Activated naive CD8-positive, alpha-beta T cell treated with anti-CD3 and anti-CD28 coated beads, Interleukin-2, amount 10 ng/mL, durations not matched to agents 7 days and 5 days (primary cell): ENCODE measurements around the gene STX8. TPM values are rescaled to one million over a fixed set of nuclear protein-coding genes. Genes with fewer than 3 reads are reported as not detected.

Experiments used
- ATAC-seq: fragments of 150-1000 bp; cut with Tn5 transposase; one replicate; pipeline ENCODE4 v1.10.0; 2021; ENCODE audit warnings: low read depth, moderate library complexity
- POLR2A ChIA-PET: fragments of 350-600 bp; sonication (Branson Sonifier 250); formaldehyde crosslinking; loops from one replicate; lab custom pipeline; 2021; ENCODE audit warnings: antibody characterized with exemption; lab: Charles Lee
- DNase-seq: peaks from one replicate; pipeline ENCODE4 v3.0.0; 2021
- H3K27ac Mint-ChIP-seq: one replicate; pipeline ENCODE4 v1.8.0; 2022; ENCODE audit warnings: mild to moderate bottlenecking, mixed read lengths
- H3K27me3 Mint-ChIP-seq: one replicate; pipeline ENCODE4 v1.8.0; 2022; ENCODE audit warnings: mild to moderate bottlenecking, moderate library complexity, mixed read lengths
- H3K36me3 Mint-ChIP-seq: one replicate; pipeline ENCODE4 v1.8.0; 2021; ENCODE audit warnings: mild to moderate bottlenecking, mixed read lengths
- H3K4me1 Mint-ChIP-seq: one replicate; pipeline ENCODE4 v1.8.0; 2021; ENCODE audit warnings: mixed read lengths
- H3K4me3 Mint-ChIP-seq: one replicate; pipeline ENCODE4 v1.8.0; 2022; ENCODE audit warnings: mild to moderate bottlenecking, moderate library complexity, mixed read lengths
- H3K9me3 Mint-ChIP-seq: one replicate; pipeline ENCODE4 v1.8.0; 2021; ENCODE audit warnings: mixed read lengths
- total RNA-seq, 2 experiments: library from RNA; stranded (reverse); gene quantifications; one replicate each; pipeline ENCODE4 v1.2.3, GENCODE V29; 2021

The STX8 gene
- total RNA-seq, 2 experiments from 2014 or later: 62.6 to 68.9 TPM

DNA sequence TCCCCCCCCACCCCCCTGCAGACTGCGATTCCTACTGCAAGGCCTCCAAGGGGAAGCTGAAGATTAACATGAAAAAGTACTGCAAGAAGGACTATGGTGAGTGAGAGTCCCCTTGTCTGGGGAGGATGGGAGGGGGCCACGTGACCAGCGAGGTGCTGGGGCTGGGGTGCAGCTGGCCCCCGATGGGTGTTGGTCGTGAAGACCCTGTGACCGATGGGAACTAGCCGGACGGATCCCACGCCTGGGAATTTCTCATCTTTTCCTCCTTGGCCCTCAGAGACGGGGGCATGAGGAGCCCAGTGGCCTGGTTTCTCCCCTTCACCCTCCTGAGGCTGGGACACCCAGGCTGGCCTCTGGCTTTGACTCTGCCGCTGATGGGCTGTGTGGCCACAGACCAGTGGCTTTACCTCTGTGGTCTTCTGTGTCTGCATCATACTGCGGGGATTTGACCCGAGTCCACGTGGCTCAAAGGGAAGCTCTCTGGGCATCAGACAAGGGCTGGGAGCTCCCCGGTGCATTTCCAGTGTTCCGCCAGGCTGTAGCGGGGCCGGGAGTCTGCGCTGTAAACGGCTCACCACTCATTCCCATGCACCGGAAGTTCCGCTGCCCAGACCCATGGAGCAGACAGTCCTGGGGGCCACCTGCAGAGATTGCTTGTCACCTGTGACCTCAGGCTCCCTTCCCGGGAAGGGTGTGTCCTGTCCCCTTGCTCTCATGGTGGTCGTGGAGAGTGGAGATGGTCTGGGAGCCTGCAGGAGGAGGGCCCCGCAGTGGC lies 354.3 kb downstream of the STX8 start:
- no peaks in the 10 kb centered on the region for H3K27me3 Mint-ChIP-seq
- DNase-seq (no peak), ATAC-seq (no peak)
- POLR2A ChIA-PET: no interaction called here
- no peaks in the 10 kb centered on the region for H3K4me1 Mint-ChIP-seq
- H3K36me3 Mint-ChIP-seq: no peaks in the 10 kb centered on the region
- H3K4me3 Mint-ChIP-seq: no peak overlapping the region
- no peak overlapping the region for H3K27ac Mint-ChIP-seq
- peaks cover 4% of the 10 kb centered on the region for H3K9me3 Mint-ChIP-seq

- ATAC-seq (no peak), DNase-seq (no peak)
- Mint-ChIP-seq H3K9me3 (peaks cover 10% of the 10 kb centered on the region), H3K27me3 (no peaks in the 10 kb centered on the region), H3K27ac (no peak overlapping the region), H3K4me1 (no peaks in the 10 kb centered on the region), H3K4me3 (no peak overlapping the region), H3K36me3 (peaks cover 3% of the 10 kb centered on the region)
- POLR2A ChIA-PET: no interaction called here
Measured at GRCh38 chr17:9220398-9221146, 355.0 kb downstream of the STX8 start.

DNA sequence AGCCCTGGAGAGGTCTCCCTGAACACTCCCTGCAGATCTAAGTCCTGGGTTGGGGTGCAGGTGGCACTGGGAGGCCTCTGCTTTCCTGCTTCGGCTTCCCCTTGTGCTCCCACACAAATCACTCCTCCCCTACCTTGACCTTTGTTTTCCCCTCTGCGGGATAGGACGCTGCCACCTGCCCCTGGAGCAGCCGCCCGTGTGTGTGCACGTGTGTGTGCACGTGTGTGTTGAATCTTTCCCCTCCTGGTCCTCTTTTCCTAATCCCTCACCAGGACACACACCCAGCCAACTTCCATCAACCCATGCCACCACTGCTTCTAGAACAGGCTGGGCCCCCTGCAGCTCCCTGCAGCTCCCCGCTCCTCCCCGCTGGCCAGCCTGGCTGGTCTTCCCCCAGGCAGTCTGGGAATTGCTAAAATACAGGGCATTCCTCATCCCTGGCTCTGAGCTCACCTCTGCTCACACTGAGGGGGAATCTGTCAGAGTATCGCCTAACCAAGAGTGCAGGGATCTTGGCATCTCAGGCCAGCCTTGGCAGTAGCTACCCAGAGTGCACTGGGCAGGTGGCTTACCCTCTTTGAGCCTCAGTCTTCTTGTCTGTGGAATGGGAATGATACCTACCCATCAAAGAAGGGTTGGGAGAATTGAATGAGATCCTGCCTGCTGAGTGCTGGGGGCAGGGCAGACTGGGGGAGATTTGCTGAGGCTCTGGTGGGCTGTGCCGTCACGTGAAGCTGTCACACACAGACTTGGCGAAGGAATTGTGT lies 355.8 kb downstream of the STX8 start:
- H3K4me3 Mint-ChIP-seq: no peak overlapping the region
- peaks cover 3% of the 10 kb centered on the region for H3K36me3 Mint-ChIP-seq
- POLR2A ChIA-PET: no interaction called here
- DNase-seq: no peak
- peaks cover 14% of the 10 kb centered on the region for H3K9me3 Mint-ChIP-seq
- H3K27ac Mint-ChIP-seq: no peak overlapping the region
- H3K27me3 Mint-ChIP-seq: no peaks in the 10 kb centered on the region
- ATAC-seq: no peak
- H3K4me1 Mint-ChIP-seq: no peaks in the 10 kb centered on the region

GRCh38 chr17:9218911-9219310 lies 356.7 kb downstream of the STX8 start:
- no peak for DNase-seq
- Mint-ChIP-seq H3K4me3 (no peak overlapping the region), H3K27ac (no peak overlapping the region), H3K36me3 (peaks cover 3% of the 10 kb centered on the region), H3K9me3 (peaks cover 16% of the 10 kb centered on the region), H3K27me3 (no peaks in the 10 kb centered on the region), H3K4me1 (no peaks in the 10 kb centered on the region)
- ATAC-seq: no peak
- POLR2A ChIA-PET: no interaction called here

- peaks cover 3% of the 10 kb centered on the region for H3K27me3 Mint-ChIP-seq
Measured at GRCh38 chr17:9218064-9218635, 357.5 kb downstream of the STX8 start.

DNA sequence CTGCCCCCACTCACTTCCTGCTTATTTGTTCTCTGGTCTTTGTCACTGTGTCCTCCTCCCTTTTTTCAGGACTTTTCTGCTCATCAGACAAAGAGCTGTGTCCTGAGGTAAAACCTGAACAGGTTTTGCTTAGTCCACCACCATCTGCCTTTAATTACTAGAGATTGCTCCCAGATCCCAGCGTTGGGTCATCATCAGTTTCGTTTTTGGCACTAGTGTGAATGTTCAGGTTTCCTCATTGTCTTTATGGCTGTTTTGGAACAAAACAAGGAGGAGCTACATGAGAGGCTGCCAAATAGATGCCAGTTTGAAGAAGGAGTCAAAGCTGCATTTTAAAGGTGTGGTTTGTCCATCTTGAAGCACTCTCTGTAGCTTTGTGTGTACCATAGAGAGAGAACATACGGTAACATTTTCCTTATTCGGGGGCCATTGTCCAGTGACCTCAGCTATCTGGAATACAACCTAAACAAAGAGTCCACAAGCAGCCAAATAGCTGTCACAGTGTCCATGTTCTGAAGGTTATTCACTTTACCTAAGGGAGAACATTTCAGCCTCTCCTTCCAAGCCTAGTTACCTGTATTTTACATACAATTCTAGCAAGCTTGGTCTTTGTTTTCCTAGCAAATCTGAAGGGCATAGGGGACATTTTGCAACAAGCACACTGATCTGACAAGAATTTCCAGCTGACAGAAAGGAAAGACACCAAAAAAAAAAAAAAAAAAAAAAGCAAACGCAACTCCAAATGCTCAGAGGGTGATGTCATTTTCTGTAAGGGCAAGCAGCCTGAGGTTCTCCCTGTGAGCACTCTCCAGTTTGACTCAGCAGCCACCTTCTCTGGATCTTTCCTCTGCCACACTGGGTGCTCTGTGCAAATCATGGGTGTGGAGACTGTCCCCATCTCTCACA lies 358.2 kb downstream of the STX8 start:
- peaks cover 3% of the 10 kb centered on the region for H3K27me3 Mint-ChIP-seq

More at GRCh38 chr17:9218064-9218635, 357.5 kb downstream of the STX8 start:
- Mint-ChIP-seq H3K4me1 (no peaks in the 10 kb centered on the region), H3K4me3 (no peak overlapping the region), H3K9me3 (peaks cover 16% of the 10 kb centered on the region), H3K27ac (no peak overlapping the region), H3K36me3 (peaks cover 3% of the 10 kb centered on the region)
- POLR2A ChIA-PET: no interaction called here
- DNase-seq (no peak), ATAC-seq (no peak)

DNA sequence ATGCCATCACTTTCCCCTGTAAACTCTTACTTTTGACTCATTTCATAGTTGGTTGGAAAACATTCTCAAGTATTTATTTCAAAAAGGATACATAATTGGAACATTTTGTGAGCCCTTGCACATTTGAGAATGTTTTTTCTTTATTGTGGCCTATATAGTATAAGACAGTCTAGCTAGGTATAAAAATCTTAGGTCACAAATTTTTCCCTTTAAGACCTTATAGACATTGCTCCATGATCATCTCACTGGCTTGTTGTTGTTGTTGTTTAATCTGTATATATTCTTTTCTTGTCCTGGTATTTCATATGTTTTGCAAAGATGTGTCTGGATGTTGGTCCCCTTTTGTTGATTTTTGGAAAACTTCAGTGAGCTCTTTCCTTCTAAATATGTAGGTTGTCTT lies 360.2 kb downstream of the STX8 start:
- ATAC-seq (no peak), DNase-seq (no peak)
- POLR2A ChIA-PET: no interaction called here
- Mint-ChIP-seq H3K27ac (no peak overlapping the region), H3K27me3 (peaks cover 3% of the 10 kb centered on the region), H3K4me1 (no peaks in the 10 kb centered on the region), H3K4me3 (no peak overlapping the region), H3K9me3 (peaks cover 16% of the 10 kb centered on the region), H3K36me3 (peaks cover 3% of the 10 kb centered on the region)

More for the DNA sequence above, 358.2 kb downstream of the STX8 start:
- peaks cover 3% of the 10 kb centered on the region for H3K36me3 Mint-ChIP-seq
- no peak overlapping the region for H3K4me3 Mint-ChIP-seq
- H3K4me1 Mint-ChIP-seq: no peaks in the 10 kb centered on the region
- DNase-seq (no peak), ATAC-seq (no peak)
- POLR2A ChIA-PET: no interaction called here
- no peak overlapping the region for H3K27ac Mint-ChIP-seq
- peaks cover 16% of the 10 kb centered on the region for H3K9me3 Mint-ChIP-seq

GRCh38 chr17:9213303-9213640 lies 362.3 kb downstream of the STX8 start:
- Mint-ChIP-seq H3K4me3 (no peak overlapping the region), H3K9me3 (peaks cover 16% of the 10 kb centered on the region), H3K27ac (no peak overlapping the region), H3K36me3 (peaks cover 3% of the 10 kb centered on the region), H3K27me3 (peaks cover 3% of the 10 kb centered on the region), H3K4me1 (no peaks in the 10 kb centered on the region)
- no peak for ATAC-seq
- no peak for DNase-seq
- POLR2A ChIA-PET: no interaction called here

- no peak overlapping the region for H3K4me3 Mint-ChIP-seq
- no peak overlapping the region for H3K27ac Mint-ChIP-seq
- no peak for ATAC-seq
- DNase-seq: no peak
- peaks cover 3% of the 10 kb centered on the region for H3K36me3 Mint-ChIP-seq
- peaks cover 16% of the 10 kb centered on the region for H3K9me3 Mint-ChIP-seq
- H3K27me3 Mint-ChIP-seq: peaks cover 3% of the 10 kb centered on the region
- POLR2A ChIA-PET: no interaction called here
- no peaks in the 10 kb centered on the region for H3K4me1 Mint-ChIP-seq
Measured at GRCh38 chr17:9212376-9213302, 363.0 kb downstream of the STX8 start.

DNA sequence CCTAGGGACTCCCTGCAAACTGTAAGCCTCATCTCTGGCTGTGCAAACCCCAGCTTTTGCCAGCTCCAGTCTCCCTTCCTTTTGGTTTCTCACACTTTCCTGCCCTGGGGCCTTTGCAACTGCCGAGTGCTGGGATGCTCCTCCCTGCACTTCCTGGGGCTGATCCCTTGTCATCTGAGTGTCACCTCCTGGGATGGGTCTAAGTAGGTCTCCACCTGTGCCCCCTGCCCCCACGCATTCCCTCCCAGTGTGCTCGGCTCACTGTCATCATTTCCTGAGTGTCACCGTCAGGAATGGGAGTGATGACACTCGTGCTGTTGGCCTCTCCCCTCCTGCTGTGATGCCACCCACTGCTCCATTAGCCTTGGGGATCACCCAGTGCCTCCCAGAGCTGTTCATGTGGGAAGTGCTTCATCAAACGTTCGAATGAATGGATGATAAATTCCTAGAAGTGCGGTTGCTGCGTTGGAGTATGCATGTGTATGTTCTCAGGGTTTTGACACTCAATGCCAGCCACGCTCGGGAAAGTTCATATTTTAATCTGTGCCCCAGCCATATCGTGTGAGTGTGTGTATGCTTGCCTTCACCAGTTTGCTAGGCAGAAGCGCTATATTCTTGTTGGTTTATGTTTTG lies 364.4 kb downstream of the STX8 start:
- POLR2A ChIA-PET: no interaction called here
- Mint-ChIP-seq H3K9me3 (peaks cover 12% of the 10 kb centered on the region), H3K36me3 (peaks cover 3% of the 10 kb centered on the region), H3K4me1 (no peaks in the 10 kb centered on the region), H3K4me3 (no peak overlapping the region), H3K27me3 (peaks cover 3% of the 10 kb centered on the region), H3K27ac (no peak overlapping the region)
- DNase-seq (no peak), ATAC-seq (no peak)

GRCh38 chr17:9209781-9210370 lies 365.7 kb downstream of the STX8 start:
- ATAC-seq (no peak), DNase-seq (no peak)
- peaks cover under 1% of the 10 kb centered on the region for H3K4me1 Mint-ChIP-seq
- H3K27ac Mint-ChIP-seq: no peak overlapping the region
- POLR2A ChIA-PET: no interaction called here
- H3K4me3 Mint-ChIP-seq: no peak overlapping the region
- peaks cover 6% of the 10 kb centered on the region for H3K27me3 Mint-ChIP-seq
- H3K9me3 Mint-ChIP-seq: peaks cover 3% of the 10 kb centered on the region
- H3K36me3 Mint-ChIP-seq: no peaks in the 10 kb centered on the region
